GM12878 (cell line): ENCODE results near the gene DENND1A. TPM values are rescaled to one million over a fixed set of nuclear protein-coding genes. Genes with fewer than 3 reads are reported as not detected.

ENCODE experiments used
- ASH2L ChIP-seq: fragments of 300-600, 200-600 bp; sonication (generic); IDR thresholded peaks from 2 replicates; pipeline ENCODE4 v1.6.1; 2017; ENCODE audit warnings: low read depth, mild to moderate bottlenecking, borderline replicate concordance
- ATF7 ChIP-seq: fragments of 450-650 bp; IDR thresholded peaks from 2 replicates; pipeline ENCODE4 v1.6.1; 2016; ENCODE audit warnings: low read depth, mild to moderate bottlenecking
- BMI1 ChIP-seq: fragments of 450-650 bp; IDR thresholded peaks from 2 replicates; pipeline ENCODE4 v1.6.1; 2016; ENCODE audit warnings: mild to moderate bottlenecking, moderate library complexity, borderline replicate concordance
- CBFB ChIP-seq: IDR thresholded peaks from 2 replicates; pipeline ENCODE4 v1.6.1; 2016; ENCODE audit warnings: antibody characterized with exemption, low read depth
- EP300 ChIP-seq, 2 experiments: fragments of 150-350 bp in 1 of 2; IDR thresholded peaks; 2 replicates each; pipeline ENCODE4 v1.6.1; 2011 to 2012; ENCODE audit warnings: low read depth in 2 of 2, low read length in 2 of 2, borderline replicate concordance in 1 of 2, improper control_type of control experiment in 1 of 2, inconsistent platforms in 1 of 2; ENCODE audit not compliant: control insufficient read depth in 1 of 2
- EZH2 ChIP-seq: IDR thresholded peaks from 2 replicates; pipeline ENCODE4 v1.6.1; 2012; ENCODE audit warnings: low read depth, mild to moderate bottlenecking, control low read depth, inconsistent platforms, low read length, borderline replicate concordance; ENCODE audit not compliant: control insufficient read depth
- IKZF1 ChIP-seq: fragments of 450-650 bp; conservative IDR thresholded peaks from 2 replicates; pipeline ENCODE4 v1.6.1; 2017; ENCODE audit warnings: antibody characterized with exemption, mild to moderate bottlenecking
- IRF3 ChIP-seq: fragments of 450-650 bp; IDR thresholded peaks from 2 replicates; pipeline ENCODE4 v1.6.1; 2014; ENCODE audit warnings: mild to moderate bottlenecking
- MEF2B ChIP-seq: fragments of 450-650 bp; IDR thresholded peaks from 2 replicates; pipeline ENCODE4 v1.6.1; 2018; ENCODE audit warnings: mild to moderate bottlenecking, moderate library complexity; ENCODE audit not compliant: partially characterized antibody, poor library complexity, severe bottlenecking
- MTA2 ChIP-seq: fragments of 450-650 bp; IDR thresholded peaks from 2 replicates; pipeline ENCODE4 v1.6.1; 2016; ENCODE audit warnings: low read depth, mild to moderate bottlenecking, moderate library complexity
- NFXL1 ChIP-seq: fragments of 450-650 bp; IDR thresholded peaks from 2 replicates; pipeline ENCODE4 v1.6.1; 2017; ENCODE audit warnings: antibody characterized with exemption, mild to moderate bottlenecking, borderline replicate concordance
- NR2F1 ChIP-seq: fragments of 450-650 bp; conservative IDR thresholded peaks from 2 replicates; pipeline ENCODE4 v1.6.1; 2017; ENCODE audit warnings: mild to moderate bottlenecking
- RB1 ChIP-seq: fragments of 450-650 bp; formaldehyde crosslinking; IDR thresholded peaks from 2 replicates; pipeline ENCODE4 v1.6.1; 2017; ENCODE audit warnings: mild to moderate bottlenecking, borderline replicate concordance
- RELA ChIP-seq: fragments of 450-650 bp; IDR thresholded peaks from 2 replicates; pipeline ENCODE4 v1.8.0; 2014; ENCODE audit warnings: borderline replicate concordance; ENCODE audit not compliant: partially characterized antibody
- YY1 ChIP-seq: IDR thresholded peaks from 2 replicates; pipeline ENCODE4 v1.6.1; 2011; ENCODE audit warnings: low read depth, mild to moderate bottlenecking, low read length
- ZSCAN29 ChIP-seq: fragments of 450-650 bp; IDR thresholded peaks from 2 replicates; pipeline ENCODE4 v1.6.1; 2017; ENCODE audit warnings: mild to moderate bottlenecking, moderate library complexity
- polyA plus RNA-seq, 11 experiments: library from polyadenylated mRNA; depleted of rRNA in 4 of 11; unstranded in 6 of 11; stranded (reverse) in 5 of 11; fragments of >200 nt; fragmentation: Nextera tagmentation in 4 of 11; fragmentation: Illumina TruSeq in 1 of 11; extraction: Ambion mirVana in 4 of 11; extraction: Trizol in 1 of 11; gene quantifications; 1 replicate in 1 of 11; 2 replicates in 10 of 11; pipeline versions ENCODE4 v1.2.1 to v1.2.3, GENCODE V29; 2011 to 2016; ENCODE audit warnings: inconsistent platforms in 2 of 11, missing spikeins in 2 of 11, low read depth in 1 of 11
- total RNA-seq, 4 experiments: library from RNA; depleted of rRNA in 3 of 4; stranded (reverse); fragments of >200 nt in 3 of 4; fragmentation: Illumina TruSeq in 1 of 4; extraction: Trizol in 1 of 4; gene quantifications; 2 replicates each; pipeline versions ENCODE4 v1.2.1 to v1.2.3, GENCODE V29; 2013 to 2021
- TF ChIP-seq, protein P1 (sequence below): fragments of 450-650 bp; formaldehyde crosslinking; IDR thresholded peaks from 2 replicates; pipeline ENCODE4 v1.5.0; 2022; ENCODE audit warnings: mild to moderate bottlenecking, missing genetic modification characterization
- TF ChIP-seq, protein P2 (sequence below): fragments of 450-650 bp; IDR thresholded peaks from 2 replicates; pipeline ENCODE4 v1.6.1; 2016; ENCODE audit warnings: mild to moderate bottlenecking
- TF ChIP-seq, protein P3 (sequence below): fragments of 450-650 bp; IDR thresholded peaks from 2 replicates; pipeline ENCODE4 v1.6.1; 2017; ENCODE audit warnings: mild to moderate bottlenecking, moderate library complexity

DENND1A gene
- total and polyA plus RNA-seq, 10 of the 15 experiments (the other 5 are each of a cell fraction or from before 2014, with no cell fraction given): 14.1 to 48.6 (median 35.2) TPM

DNA sequence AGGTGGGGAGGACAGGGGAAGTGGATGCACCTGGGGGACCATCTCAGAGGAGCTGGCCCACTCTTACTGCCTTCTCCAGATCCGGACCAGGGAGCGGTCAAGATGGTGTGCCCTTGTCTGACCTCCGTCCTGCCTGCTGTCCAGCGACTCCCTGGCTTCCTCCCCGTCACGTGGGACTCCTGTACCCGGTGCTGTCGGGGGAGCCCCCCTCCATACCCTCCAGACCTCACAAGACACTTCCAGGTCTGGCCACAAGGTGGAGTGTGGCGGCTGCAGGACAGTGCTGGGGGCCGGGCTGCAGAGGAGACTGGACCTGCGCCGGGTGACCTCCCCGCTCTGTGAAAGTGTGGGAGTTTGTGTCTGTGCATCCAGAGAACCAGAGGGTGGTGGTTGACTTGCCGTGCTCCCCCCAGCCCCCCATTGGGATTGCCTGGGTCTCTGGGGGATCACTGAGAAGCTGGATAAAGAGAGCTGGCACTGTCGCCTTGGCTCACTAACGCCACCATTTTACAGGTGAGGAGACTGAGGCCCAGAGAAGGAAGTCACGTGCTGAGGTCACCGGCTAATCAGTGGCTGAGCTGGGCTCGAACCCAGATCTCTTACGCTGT lies 575.8 kb downstream of the DENND1A start (continued):
- TF ChIP-seq, protein P1, sequence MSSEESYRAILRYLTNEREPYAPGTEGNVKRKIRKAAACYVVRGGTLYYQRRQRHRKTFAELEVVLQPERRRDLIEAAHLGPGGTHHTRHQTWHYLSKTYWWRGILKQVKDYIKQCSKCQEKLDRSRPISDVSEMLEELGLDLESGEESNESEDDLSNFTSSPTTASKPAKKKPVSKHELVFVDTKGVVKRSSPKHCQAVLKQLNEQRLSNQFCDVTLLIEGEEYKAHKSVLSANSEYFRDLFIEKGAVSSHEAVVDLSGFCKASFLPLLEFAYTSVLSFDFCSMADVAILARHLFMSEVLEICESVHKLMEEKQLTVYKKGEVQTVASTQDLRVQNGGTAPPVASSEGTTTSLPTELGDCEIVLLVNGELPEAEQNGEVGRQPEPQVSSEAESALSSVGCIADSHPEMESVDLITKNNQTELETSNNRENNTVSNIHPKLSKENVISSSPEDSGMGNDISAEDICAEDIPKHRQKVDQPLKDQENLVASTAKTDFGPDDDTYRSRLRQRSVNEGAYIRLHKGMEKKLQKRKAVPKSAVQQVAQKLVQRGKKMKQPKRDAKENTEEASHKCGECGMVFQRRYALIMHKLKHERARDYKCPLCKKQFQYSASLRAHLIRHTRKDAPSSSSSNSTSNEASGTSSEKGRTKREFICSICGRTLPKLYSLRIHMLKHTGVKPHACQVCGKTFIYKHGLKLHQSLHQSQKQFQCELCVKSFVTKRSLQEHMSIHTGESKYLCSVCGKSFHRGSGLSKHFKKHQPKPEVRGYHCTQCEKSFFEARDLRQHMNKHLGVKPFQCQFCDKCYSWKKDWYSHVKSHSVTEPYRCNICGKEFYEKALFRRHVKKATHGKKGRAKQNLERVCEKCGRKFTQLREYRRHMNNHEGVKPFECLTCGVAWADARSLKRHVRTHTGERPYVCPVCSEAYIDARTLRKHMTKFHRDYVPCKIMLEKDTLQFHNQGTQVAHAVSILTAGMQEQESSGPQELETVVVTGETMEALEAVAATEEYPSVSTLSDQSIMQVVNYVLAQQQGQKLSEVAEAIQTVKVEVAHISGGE (CRISPR knock-in tag): no peak
- 0 out of 2 replicates have a peak, but pooled peaks have one; percentile 20 for TF ChIP-seq RB1
- TF ChIP-seq NR2F1: 0 out of 2 replicates have a peak, but pooled peaks have one; percentile 40
- no peak for TF ChIP-seq IKZF1
- TF ChIP-seq, protein P2, sequence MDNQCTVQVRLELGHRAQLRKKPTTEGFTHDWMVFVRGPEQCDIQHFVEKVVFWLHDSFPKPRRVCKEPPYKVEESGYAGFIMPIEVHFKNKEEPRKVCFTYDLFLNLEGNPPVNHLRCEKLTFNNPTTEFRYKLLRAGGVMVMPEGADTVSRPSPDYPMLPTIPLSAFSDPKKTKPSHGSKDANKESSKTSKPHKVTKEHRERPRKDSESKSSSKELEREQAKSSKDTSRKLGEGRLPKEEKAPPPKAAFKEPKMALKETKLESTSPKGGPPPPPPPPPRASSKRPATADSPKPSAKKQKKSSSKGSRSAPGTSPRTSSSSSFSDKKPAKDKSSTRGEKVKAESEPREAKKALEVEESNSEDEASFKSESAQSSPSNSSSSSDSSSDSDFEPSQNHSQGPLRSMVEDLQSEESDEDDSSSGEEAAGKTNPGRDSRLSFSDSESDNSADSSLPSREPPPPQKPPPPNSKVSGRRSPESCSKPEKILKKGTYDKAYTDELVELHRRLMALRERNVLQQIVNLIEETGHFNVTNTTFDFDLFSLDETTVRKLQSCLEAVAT: no peak
- no peak for TF ChIP-seq MTA2
- TF ChIP-seq RELA: peak; percentile 22
- no peak for TF ChIP-seq ATF7
- TF ChIP-seq CBFB: no peak
- peak; percentile 38; the same call in 1 of the 2 replicates for TF ChIP-seq YY1
- TF ChIP-seq EP300 (IDR thresholded peaks at IDR 0.05; ENCODE audit: borderline replicate concordance in 1 of 2, control insufficient read depth in 1 of 2, low read depth in 2 of 2, low read length in 2 of 2): no peak
- no peak for TF ChIP-seq BMI1
- no peak for TF ChIP-seq EZH2
- no peak for TF ChIP-seq ASH2L
- no peak for TF ChIP-seq IRF3
- TF ChIP-seq, protein P3, sequence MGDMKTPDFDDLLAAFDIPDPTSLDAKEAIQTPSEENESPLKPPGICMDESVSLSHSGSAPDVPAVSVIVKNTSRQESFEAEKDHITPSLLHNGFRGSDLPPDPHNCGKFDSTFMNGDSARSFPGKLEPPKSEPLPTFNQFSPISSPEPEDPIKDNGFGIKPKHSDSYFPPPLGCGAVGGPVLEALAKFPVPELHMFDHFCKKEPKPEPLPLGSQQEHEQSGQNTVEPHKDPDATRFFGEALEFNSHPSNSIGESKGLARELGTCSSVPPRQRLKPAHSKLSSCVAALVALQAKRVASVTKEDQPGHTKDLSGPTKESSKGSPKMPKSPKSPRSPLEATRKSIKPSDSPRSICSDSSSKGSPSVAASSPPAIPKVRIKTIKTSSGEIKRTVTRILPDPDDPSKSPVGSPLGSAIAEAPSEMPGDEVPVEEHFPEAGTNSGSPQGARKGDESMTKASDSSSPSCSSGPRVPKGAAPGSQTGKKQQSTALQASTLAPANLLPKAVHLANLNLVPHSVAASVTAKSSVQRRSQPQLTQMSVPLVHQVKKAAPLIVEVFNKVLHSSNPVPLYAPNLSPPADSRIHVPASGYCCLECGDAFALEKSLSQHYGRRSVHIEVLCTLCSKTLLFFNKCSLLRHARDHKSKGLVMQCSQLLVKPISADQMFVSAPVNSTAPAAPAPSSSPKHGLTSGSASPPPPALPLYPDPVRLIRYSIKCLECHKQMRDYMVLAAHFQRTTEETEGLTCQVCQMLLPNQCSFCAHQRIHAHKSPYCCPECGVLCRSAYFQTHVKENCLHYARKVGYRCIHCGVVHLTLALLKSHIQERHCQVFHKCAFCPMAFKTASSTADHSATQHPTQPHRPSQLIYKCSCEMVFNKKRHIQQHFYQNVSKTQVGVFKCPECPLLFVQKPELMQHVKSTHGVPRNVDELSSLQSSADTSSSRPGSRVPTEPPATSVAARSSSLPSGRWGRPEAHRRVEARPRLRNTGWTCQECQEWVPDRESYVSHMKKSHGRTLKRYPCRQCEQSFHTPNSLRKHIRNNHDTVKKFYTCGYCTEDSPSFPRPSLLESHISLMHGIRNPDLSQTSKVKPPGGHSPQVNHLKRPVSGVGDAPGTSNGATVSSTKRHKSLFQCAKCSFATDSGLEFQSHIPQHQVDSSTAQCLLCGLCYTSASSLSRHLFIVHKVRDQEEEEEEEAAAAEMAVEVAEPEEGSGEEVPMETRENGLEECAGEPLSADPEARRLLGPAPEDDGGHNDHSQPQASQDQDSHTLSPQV: no peak
- no peak for TF ChIP-seq ZSCAN29
- TF ChIP-seq MEF2B: peak; percentile 9
- no peak for TF ChIP-seq NFXL1
